KOPT-K1 (cell line): Measurements from ENCODE around the gene PLCZ1.
"Not testable (repeated sequence)": the region's sequence is repeated elsewhere in the genome, so short reads cannot be mapped to it uniquely, and the experiment has no call there.

Experiments
- H3K27ac ChIP-seq: fragments of 200-600 bp; sonication (generic); 2 replicates; pipeline ENCODE4 v1.5.1; 2016; ENCODE audit warnings: antibody characterized with exemption, mild to moderate bottlenecking, low read depth, low read length; ENCODE audit not compliant: poor library complexity, severe bottlenecking
- H3K36me3 ChIP-seq: fragments of 200-600 bp; sonication (generic); 2 replicates; pipeline ENCODE4 v1.5.1; 2017; ENCODE audit warnings: antibody characterized with exemption, mild to moderate bottlenecking, low read length, moderate library complexity; ENCODE audit not compliant: insufficient read depth
- H3K9me3 ChIP-seq: fragments of 200-600 bp; sonication (generic); 2 replicates; pipeline ENCODE4 v1.5.1; 2017; ENCODE audit warnings: antibody characterized with exemption, low read length, mild to moderate bottlenecking; ENCODE audit not compliant: insufficient read depth, poor library complexity, severe bottlenecking

PLCZ1 gene

DNA sequence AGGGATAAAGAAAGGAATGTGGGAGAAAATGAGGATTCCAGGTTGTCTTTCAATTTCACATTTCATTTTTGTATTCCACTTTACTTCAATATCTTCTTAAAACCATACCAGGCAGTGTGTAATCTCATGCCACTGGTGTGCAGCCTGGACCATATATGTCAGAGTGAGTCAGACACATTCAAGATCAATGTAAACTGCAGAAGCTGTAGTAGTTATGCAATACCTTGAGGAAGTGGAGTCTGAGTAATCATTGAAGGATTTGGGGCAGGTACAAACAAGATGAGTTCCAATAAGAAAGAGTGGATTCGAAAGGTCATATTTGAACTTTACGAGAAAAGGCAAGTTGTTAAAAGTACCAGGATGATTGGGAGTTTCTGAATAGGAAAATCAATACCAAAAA, 14.1 kb downstream of the PLCZ1 start:
- H3K36me3 ChIP-seq, result no peaks in the 10 kb centered on the region
- no peak overlapping the region for H3K27ac ChIP-seq
- H3K9me3 ChIP-seq, result no peaks in the 10 kb centered on the region

DNA sequence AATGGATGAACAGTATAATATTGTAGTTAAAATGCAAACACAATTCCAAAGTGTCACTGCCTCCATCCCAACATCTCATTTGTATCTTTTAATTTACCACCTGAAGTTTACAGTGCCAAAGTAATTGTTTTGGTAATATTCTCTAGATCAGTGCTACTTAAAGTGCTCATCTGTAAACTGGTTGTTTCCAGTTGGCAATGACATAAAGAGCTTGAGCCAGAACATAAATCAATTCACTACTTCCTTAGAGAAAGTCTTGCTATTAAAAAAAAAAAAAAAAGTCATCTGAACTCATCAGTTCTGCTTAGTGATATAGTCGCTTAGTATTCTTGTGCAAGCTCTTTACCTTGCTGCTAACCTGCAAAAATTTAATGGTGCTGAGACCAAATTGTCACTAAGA, 16.4 kb downstream of the PLCZ1 start:
- H3K9me3 ChIP-seq, result no peaks in the 10 kb centered on the region
- no peak overlapping the region for H3K27ac ChIP-seq
- H3K36me3 ChIP-seq, result no peaks in the 10 kb centered on the region

DNA sequence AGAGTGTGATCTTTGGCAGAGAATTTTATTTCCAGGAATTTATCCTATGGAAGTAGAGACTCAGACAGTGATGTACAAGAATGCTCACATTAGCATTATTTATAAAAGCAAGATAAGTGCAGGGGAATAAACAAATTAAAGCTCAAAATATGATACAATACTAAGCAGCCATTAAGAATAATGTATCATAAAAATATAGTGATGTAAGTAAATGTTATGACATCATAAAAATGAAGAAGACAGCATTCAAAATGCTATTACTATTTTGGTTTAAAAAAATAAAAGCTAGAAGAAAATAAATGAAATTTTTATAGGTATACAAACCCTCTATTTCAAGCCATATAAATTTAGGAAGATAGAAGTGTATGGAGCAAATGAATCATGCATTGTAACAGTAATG, 17.1 kb downstream of the PLCZ1 start:
- no peaks in the 10 kb centered on the region for H3K36me3 ChIP-seq
- no peaks in the 10 kb centered on the region for H3K9me3 ChIP-seq
- H3K27ac ChIP-seq, result no peak overlapping the region

DNA sequence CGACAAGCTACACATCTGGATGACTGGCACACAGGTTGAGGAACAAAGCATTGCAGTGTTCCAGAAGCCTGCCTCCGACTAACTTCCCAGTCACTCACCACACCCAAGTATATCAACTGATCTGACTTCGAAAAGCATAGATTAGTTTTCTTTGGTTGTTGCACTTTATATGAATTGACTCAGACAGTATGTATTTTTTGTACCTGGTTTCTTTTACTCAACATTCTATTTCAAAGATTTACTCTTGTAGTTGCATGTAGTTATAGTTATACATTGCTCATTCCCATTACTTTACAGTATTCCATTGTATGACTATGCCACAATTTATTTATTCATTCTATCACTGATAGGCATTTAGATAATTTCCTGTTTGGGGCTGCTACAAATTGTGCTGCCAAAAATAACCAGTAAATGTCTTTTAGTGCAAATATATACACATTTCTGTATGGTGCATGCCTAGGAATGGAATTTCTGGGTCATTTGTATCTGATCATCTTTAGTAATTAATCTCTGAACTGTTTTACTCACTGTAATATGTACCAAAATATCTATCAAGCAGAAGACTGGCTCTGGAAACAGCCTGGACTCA, 17.8 kb downstream of the PLCZ1 start:
- no peak overlapping the region for H3K27ac ChIP-seq
- no peaks in the 10 kb centered on the region for H3K9me3 ChIP-seq
- no peaks in the 10 kb centered on the region for H3K36me3 ChIP-seq

DNA sequence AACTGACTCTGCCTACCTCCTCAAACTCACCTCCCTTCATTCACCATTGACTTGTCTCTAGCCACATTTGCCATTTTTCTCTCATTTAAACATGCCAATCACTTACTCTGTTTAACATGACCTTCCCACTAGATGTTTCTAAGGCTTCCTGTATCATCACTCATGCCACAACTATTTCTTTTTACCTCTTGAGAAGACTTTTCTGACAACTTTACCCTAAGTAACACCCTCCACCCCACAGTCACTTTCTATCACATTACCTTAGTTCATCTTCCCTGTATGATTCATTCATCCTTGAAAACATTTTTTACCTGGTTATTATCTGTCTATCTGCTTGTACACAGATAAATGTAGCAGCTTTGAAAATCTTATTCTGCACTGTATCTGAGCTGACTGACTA, 19.4 kb downstream of the PLCZ1 start:
- Histone ChIP-seq H3K9me3 (no peaks in the 10 kb centered on the region), H3K36me3 (no peaks in the 10 kb centered on the region), H3K27ac (no peak overlapping the region)

DNA sequence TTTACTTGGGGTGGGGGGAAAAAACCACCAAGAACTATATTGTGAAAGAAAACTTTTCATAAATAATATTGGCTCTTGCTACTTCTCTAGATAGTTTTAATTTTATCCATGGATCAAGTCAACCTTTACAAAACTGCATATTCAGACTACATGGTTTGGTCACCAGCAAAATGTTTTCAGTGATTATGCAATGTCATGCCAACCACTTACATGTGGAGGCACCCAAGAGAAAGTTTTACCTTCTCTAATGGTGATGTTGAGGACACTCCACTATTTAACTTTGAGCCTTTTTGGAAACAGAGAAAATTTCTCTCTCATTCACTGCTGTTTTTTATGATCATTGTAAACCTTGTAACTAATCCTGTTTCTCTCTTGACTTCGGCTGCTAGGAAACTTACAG, 21.6 kb downstream of the PLCZ1 start:
- Histone ChIP-seq H3K36me3 (no peaks in the 10 kb centered on the region), H3K27ac (no peak overlapping the region), H3K9me3 (no peaks in the 10 kb centered on the region)

DNA sequence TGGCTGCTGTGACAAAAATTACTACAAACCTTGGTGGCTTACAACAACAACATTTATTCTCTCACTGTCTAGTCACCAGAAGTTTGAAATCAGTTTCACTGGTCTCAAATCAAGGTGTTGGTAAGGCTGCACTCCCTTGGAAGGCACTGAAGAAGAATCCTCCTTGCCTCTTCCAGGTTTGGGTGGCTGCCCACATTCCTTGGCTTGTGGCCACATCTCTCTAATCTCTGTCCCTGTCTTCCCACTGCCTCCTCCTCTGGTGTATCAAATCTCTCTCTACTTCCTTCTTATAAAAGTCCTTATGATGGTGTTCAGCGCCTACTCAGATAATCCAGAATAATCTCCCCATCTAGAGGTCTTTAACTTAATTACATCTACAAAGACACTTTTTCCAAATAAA, 31.0 kb downstream of the PLCZ1 start:
- Histone ChIP-seq H3K36me3 (no peaks in the 10 kb centered on the region), H3K27ac (no peak overlapping the region), H3K9me3 (no peaks in the 10 kb centered on the region)

DNA sequence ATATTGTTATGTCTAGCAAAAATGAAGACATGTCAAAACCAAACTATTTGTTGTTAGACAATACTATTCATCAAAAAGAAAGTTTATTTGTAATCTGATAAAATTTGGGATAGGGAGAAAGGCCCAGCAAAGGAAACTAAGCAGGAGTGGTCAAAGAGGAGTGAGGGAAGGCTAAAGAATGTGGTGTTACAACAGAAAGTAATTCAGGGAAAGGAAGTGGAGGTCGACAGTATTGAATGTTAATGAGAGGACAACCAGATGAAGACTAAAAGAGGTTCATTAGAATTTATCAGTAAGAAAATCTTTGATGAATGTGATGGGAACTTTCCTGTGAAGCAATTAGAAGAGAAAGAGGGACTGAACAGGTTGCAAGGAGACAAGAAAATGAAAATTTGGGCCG, 33.9 kb downstream of the PLCZ1 start:
- no peaks in the 10 kb centered on the region for H3K36me3 ChIP-seq
- H3K9me3 ChIP-seq, result no peaks in the 10 kb centered on the region
- no peak overlapping the region for H3K27ac ChIP-seq

DNA sequence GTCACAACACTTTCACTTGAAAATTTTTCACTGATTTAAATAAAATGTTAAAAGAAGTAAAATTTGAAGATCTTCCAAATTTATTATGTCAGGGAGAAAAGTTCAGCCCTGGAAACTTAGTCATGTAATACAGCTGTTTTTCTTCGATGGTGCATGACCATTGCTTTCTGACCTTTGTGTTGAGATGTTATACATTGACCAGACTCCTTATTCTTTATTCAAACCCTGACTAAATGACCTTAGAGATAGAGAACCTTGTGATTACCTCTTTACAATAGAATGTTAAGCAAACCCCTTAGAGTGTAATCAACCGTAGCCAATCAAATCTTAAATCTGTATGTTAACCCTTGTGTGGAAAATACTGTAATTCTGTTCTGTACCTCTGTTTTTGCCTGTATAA, 34.5 kb downstream of the PLCZ1 start:
- H3K36me3 ChIP-seq, result no peaks in the 10 kb centered on the region
- H3K9me3 ChIP-seq, result no peaks in the 10 kb centered on the region
- H3K27ac ChIP-seq, result no peak overlapping the region

DNA sequence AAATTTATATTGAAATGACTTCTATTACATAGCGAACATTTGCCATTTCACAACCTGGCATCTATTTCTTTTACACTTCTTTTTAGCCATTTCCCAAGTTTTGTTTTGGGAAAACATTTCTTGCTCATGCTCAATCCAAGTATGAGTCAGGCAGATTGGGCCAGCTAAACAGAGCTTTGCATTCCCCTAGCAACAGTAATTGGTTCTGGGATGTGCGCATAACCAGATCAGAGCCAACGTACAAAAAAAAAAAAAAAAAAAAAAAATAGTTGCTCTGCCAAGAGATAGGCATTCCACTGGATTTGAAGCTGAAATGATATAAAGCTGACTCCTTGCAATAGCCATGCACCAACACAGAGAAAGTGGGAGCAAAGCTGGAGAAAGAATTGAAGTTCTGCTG, 37.5 kb downstream of the PLCZ1 start:
- no peak overlapping the region for H3K27ac ChIP-seq
- no peaks in the 10 kb centered on the region for H3K36me3 ChIP-seq
- no peaks in the 10 kb centered on the region for H3K9me3 ChIP-seq

DNA sequence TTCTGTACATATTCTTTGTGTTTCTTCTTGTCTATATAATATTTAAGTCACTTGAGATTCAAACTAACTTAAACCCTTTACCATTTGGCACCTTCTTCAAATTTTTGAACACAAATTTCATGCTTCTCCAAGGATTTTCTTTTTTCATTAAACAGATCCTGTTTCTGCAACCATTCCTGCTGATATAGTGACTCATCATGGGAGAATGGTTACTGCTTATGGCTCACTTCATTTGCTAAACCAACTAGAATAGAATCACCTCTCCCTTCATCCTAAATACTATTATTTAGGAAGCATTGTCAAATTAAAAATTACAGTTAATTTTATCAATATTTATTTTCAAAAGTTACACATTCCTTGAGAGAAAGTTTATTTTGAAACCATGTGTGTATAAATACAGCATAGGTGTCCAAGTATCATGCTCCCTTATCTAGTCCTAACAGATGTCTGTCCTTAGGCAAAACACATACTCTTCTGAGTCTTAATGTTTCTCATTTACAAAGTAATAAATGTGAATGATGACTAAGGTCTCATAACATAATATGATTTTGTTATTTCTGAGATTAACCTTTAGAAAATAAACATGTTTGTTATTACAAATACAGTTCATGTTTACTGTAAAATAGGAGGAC, 40.7 kb downstream of the PLCZ1 start:
- H3K36me3 ChIP-seq, result no peaks in the 10 kb centered on the region
- no peak overlapping the region for H3K27ac ChIP-seq
- no peaks in the 10 kb centered on the region for H3K9me3 ChIP-seq

DNA sequence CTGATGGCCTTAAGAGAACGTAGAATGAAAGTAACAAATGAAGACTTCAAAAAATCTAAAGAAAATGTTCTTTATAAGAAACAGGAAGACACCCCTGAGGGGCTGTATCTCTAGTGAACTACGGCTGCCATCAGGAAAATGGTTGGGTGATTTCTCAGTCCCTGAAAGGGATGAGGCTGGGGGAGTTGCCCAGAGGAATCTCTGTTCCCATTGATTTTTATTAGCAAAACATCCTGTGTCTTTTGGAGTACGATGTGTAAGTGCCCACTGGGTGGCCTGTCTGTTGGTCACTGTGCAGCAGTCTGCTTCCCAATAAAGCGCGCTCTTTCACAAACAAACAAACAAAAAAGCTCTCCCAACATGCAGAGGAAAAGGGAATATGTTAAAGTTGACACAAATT, 43.8 kb downstream of the PLCZ1 start:
- not testable (repeated sequence) for H3K36me3 ChIP-seq, H3K27ac ChIP-seq, H3K9me3 ChIP-seq

DNA sequence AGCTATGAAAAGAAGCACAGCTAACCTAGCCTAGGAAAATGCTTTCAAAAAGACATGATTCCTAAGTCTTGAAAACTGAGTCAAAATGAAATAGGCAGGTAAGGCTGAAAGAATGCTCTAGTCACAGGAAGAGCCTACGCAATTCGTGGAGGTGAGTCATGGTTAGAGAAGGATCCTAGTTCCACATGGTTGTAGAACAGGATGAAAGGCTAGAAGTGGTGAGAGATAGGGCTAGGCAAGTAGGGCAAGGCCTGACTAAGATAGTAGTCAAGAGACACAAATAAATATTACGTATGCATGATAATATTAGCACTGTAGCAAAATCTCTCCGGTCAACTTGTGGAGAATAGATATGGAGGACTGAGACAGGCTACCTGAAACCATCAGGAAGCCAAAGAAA, 47.2 kb downstream of the PLCZ1 start:
- Histone ChIP-seq H3K9me3 (no peaks in the 10 kb centered on the region), H3K36me3 (no peaks in the 10 kb centered on the region), H3K27ac (no peak overlapping the region)

DNA sequence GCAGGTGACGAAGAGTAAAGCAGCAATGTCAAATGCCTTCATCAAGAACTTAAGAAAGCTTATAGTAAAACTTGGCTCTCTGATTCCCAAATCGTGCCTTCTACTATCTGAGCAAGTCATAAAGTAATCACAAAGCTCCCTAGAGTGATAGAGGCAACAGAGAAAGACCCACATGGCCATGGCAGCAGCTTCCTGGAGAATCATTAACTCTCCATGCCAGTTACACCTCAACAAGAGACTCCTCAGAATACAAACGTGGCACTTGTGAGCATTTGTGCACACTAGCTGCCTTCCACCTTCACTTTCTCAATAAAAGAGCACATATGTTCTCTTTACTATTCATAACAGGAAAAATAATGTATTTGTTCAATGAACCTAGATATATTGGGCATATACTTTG, 48.0 kb downstream of the PLCZ1 start:
- no peaks in the 10 kb centered on the region for H3K36me3 ChIP-seq
- no peaks in the 10 kb centered on the region for H3K9me3 ChIP-seq
- no peak overlapping the region for H3K27ac ChIP-seq

DNA sequence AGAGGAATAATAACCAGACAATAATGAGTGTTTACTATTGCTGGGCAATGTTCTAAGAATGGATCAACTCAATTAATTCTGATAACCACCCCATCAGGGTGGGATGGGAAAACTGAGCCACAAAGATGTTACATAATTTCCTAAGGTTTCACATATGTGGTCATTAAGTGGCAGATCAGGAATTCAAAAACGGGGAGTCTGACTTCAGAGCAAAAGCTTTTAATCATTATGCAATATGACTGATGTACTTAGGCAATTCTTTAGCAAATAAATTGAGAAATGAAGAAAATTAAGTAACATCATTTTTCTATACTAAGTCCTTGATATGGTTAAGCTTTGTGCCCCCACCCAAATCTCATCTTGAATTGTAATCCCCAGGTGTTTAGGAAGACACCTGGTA, 53.4 kb downstream of the PLCZ1 start:
- Histone ChIP-seq H3K27ac (no peak overlapping the region), H3K36me3 (no peaks in the 10 kb centered on the region), H3K9me3 (no peaks in the 10 kb centered on the region)

DNA sequence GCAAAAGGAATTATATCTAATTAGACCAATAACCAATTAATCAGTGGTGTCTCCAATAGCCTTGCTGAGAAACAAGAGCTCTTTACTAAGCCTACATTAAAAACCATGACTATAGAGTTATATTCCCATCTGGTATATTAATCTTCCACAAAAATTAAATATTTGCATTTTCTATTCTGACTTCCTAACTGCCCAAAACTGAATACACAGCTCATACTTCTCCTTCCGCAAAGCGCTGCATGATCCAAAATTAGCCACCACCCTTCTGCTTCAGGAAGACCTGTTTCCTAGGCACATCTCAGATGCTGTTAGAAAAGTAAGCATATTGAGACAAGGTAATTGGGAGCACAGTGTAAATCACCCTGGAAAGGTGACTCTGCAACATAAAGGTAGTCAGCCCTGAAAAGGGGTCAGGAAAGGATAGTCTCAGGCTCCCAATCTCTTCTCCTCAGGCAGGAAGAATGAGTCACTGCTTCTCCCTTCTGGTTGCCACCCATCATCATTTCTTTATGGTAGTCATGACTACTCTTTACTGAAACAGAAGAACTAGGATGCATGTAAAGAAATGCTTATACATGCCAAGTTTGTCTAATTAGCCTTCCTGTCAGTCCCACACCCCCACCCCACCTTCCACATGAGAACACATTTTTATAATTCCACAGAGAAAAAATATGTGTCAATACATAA, 54.3 kb downstream of the PLCZ1 start:
- Histone ChIP-seq H3K27ac (no peak overlapping the region), H3K9me3 (no peaks in the 10 kb centered on the region), H3K36me3 (no peaks in the 10 kb centered on the region)
